GM20000 (cell line): ENCODE data around the gene EFEMP1.

Experiments
- DNase-seq: peaks from one replicate; pipeline ENCODE4 v3.0.0; 2012; ENCODE audit warnings: low spot score
- CTCF ChIP-seq: IDR thresholded peaks from 2 replicates; pipeline ENCODE4 v1.5.1; 2012; ENCODE audit warnings: mild to moderate bottlenecking, control low read depth; ENCODE audit errors: extremely low read depth, missing control alignments

EFEMP1 gene

GRCh38 chr2:55901322-55901721 is 22.3 kb downstream of the EFEMP1 start:
- DNase-seq, result no peak
- no peak for TF ChIP-seq CTCF

DNA sequence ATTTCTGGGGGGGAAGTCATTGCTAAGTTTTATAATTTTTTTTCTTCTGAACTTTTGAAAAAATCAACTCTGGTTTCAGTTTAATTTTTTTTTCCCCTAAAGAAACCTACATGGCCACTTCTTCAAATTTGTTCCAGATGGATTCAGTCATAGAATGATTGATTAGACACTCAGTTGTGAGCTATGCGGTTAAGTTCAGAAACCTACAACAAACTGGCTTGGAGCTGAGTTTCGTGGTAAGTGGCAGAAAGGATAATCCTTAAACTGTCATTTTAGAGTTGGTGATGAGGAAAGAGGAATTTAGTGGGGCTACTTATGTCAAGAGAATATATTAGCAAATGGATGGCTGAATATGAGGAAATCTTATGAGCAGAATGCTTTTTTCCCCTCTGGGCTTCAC is 23.7 kb downstream of the EFEMP1 start:
- TF ChIP-seq CTCF, result no peak
- DNase-seq, result no peak

GRCh38 chr2:55898386-55899040 is 25.1 kb downstream of the EFEMP1 start:
- no peak for TF ChIP-seq CTCF
- DNase-seq, result no peak

DNA sequence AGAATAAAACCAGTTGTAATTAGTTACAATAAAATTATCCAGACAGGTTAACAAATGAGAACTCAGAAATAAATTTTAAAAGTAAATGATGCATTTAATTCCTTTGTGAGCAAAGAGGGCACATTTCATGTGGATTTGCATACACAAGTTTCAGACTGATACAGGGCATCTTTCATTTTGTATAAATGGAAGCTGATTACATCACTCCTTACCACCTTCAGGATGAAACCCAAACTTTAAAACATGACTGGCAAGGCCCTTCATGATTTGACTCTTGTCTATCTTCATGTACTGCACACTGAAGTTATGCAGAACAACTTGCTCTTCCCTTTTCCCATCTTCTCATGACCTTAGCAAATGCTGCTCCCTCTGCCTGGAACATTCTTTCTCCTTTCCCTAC is 26.9 kb downstream of the EFEMP1 start:
- TF ChIP-seq CTCF, result no peak

GRCh38 chr2:55894720-55895119 is 28.9 kb downstream of the EFEMP1 start:
- no peak for TF ChIP-seq CTCF

More for the DNA sequence above, 26.9 kb downstream of the EFEMP1 start:
- DNase-seq, result no peak

DNA sequence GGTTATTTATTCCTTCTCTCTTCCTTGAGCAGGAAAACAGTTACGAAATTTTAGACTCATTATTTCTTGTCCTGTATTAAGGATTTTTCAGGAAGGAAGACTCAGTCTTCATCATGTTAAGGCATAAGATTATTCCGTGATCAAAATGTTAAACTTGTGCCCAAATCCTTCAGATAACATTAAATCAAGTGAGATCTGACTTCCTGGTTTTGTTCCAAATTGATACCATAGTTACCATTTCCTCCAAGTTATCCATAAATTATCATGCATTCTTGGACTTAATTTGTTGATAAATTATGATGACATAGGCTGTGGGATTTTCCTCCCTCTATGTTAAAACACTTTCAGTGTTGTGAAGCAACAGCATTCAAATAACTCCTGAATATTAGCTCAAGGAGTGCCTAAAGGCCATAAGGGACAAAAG is 31.9 kb downstream of the EFEMP1 start:
- no peak for TF ChIP-seq CTCF
- DNase-seq, result no peak

More at GRCh38 chr2:55894720-55895119, 28.9 kb downstream of the EFEMP1 start:
- DNase-seq, result no peak

DNA sequence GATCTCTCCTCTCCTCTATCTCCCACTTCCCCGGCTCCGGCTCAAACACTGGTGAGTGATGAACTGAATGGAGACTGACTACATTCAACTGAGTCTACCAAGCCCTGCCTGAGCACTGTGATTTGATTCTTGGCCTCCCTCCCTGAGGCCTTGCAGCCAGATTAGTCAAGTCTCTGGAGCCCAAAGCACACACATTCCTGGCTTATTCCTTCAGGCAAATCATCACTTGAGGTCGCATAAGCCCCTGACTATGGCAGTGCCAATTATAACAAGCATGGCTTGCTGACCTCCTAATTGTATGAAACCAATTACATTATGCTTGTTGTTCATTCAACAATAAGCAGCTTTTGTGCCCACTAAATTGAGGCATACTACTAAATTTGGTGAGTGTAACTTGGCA is 34.6 kb downstream of the EFEMP1 start:
- no peak for TF ChIP-seq CTCF
- DNase-seq, result no peak
